ENCODE measurements around the gene CCDC6. TPM values are rescaled to one million over a fixed set of nuclear protein-coding genes. Genes with fewer than 3 reads are reported as not detected.

Gene CCDC6
- total RNA-seq, 2 donors from 2014 or later: 65.8 to 91.0 TPM

- Histone ChIP-seq H3K36me3 (no peaks in the 10 kb centered on the region), H3K27me3 (no peaks in the 10 kb centered on the region), H3K9ac (ENCODE audit: low read depth in 2 of 2, low read length in 2 of 2) (no peak overlapping the region), H3K4me1 (no peaks in the 10 kb centered on the region), H3K4me3 (no peak overlapping the region), H3K27ac (no peak overlapping the region), H3K9me3 (no peaks in the 10 kb centered on the region)
- intact Hi-C loops (cut with DNase I): loop anchor here (5.0 kb wide), 1 partner anchor 198 kb away; no protein-coding TSS in a partner anchor
- no peak for TF ChIP-seq CTCF (IDR thresholded peaks at IDR 0.05)
- DNase-seq: peak; percentile 53
These were observed 72.5 kb downstream of the CCDC6 start for GRCh38 chr10:59833810-59834209.

GRCh38 chr10:59832506-59832905 lies 73.8 kb downstream of the CCDC6 start:
- DNase-seq: no peak
- intact Hi-C loops (cut with DNase I): loop anchor here (5.0 kb wide), 1 partner anchor 200 kb away; no protein-coding TSS in a partner anchor
- no peaks in the 10 kb centered on the region for H3K36me3 ChIP-seq
- H3K27ac ChIP-seq: no peak overlapping the region
- no peaks in the 10 kb centered on the region for H3K4me1 ChIP-seq
- H3K9me3 ChIP-seq: no peaks in the 10 kb centered on the region
- no peak for TF ChIP-seq CTCF (IDR thresholded peaks at IDR 0.05)
- H3K9ac ChIP-seq (ENCODE audit: low read depth in 2 of 2, low read length in 2 of 2): no peak overlapping the region
- no peaks in the 10 kb centered on the region for H3K27me3 ChIP-seq
- no peak overlapping the region for H3K4me3 ChIP-seq

GRCh38 chr10:59831658-59832503 lies 74.5 kb downstream of the CCDC6 start:
- no peak overlapping the region for H3K9ac ChIP-seq (ENCODE audit: low read depth in 2 of 2, low read length in 2 of 2)
- H3K27ac ChIP-seq: no peak overlapping the region
- intact Hi-C loops (cut with DNase I): loop anchor here (5.0 kb wide), 1 partner anchor 200 kb away; no protein-coding TSS in a partner anchor
- H3K27me3 ChIP-seq: no peaks in the 10 kb centered on the region
- H3K4me3 ChIP-seq: no peak overlapping the region
- no peaks in the 10 kb centered on the region for H3K36me3 ChIP-seq
- H3K9me3 ChIP-seq: no peaks in the 10 kb centered on the region
- no peak for TF ChIP-seq CTCF (IDR thresholded peaks at IDR 0.05)
- no peak for DNase-seq
- H3K4me1 ChIP-seq: no peaks in the 10 kb centered on the region

- Histone ChIP-seq H3K36me3 (no peaks in the 10 kb centered on the region), H3K4me1 (no peaks in the 10 kb centered on the region), H3K27me3 (no peaks in the 10 kb centered on the region), H3K9me3 (no peaks in the 10 kb centered on the region), H3K9ac (ENCODE audit: low read depth in 2 of 2, low read length in 2 of 2) (no peak overlapping the region), H3K27ac (no peak overlapping the region), H3K4me3 (no peak overlapping the region)
- intact Hi-C loops (cut with DNase I): loop anchor here (5.0 kb wide), 1 partner anchor 202 kb away; no protein-coding TSS in a partner anchor
- peak; percentile 66 for DNase-seq
- peak; percentile 69 for TF ChIP-seq CTCF (IDR thresholded peaks at IDR 0.05)
These were observed 75.6 kb downstream of the CCDC6 start for GRCh38 chr10:59830601-59831259.

GRCh38 chr10:59829601-59830000 lies 76.8 kb downstream of the CCDC6 start:
- H3K36me3 ChIP-seq: no peaks in the 10 kb centered on the region
- intact Hi-C loops (cut with DNase I): no loop called here

More at GRCh38 chr10:59829601-59830000, 76.8 kb downstream of the CCDC6 start:
- no peak for TF ChIP-seq CTCF (IDR thresholded peaks at IDR 0.05)
- H3K4me3 ChIP-seq: no peak overlapping the region
- no peak overlapping the region for H3K27ac ChIP-seq
- H3K9ac ChIP-seq (ENCODE audit: low read depth in 2 of 2, low read length in 2 of 2): no peak overlapping the region
- no peaks in the 10 kb centered on the region for H3K27me3 ChIP-seq
- no peaks in the 10 kb centered on the region for H3K9me3 ChIP-seq
- no peak for DNase-seq
- no peaks in the 10 kb centered on the region for H3K4me1 ChIP-seq

Data from colonic mucosa (tissue), 4 donors.